A673 (cell line): ENCODE data around the gene AQP6. TPM values are rescaled to one million over a fixed set of nuclear protein-coding genes. Genes with fewer than 3 reads are reported as not detected.

Experiments
- BruUV-seq: library from RNA; stranded (reverse); fragments of 400-500 nt; replicated peaks from 2 replicates; lab custom pipeline; 2021; lab: Mats Ljungman, UMichigan
- CTCF ChIA-PET: fragments of 300-600 bp; sonication (Branson Sonifier 250); formaldehyde crosslinking; loops from one replicate; lab custom pipeline; 2022; ENCODE audit warnings: antibody characterized with exemption; lab: Charles Lee
- POLR2A ChIA-PET: fragments of 300-600 bp; sonication (Branson Sonifier 250); formaldehyde crosslinking; loops from one replicate; lab custom pipeline; 2022; ENCODE audit warnings: antibody characterized with exemption; ENCODE audit not compliant: low non-redundant PET; lab: Charles Lee
- DNase-seq: peaks from one replicate; pipeline ENCODE4 v3.0.0-alpha.2; 2015; ENCODE audit warnings: low spot score
- H3K27ac ChIP-seq: fragments of 200-600 bp; sonication (generic); 2 replicates; pipeline ENCODE4 v1.5.1; 2016; ENCODE audit warnings: mixed run types, low read depth, mild to moderate bottlenecking, mixed read lengths, antibody characterized with exemption, low read length; ENCODE audit not compliant: poor library complexity, severe bottlenecking
- H3K27me3 ChIP-seq: fragments of 200-600 bp; sonication (generic); replicated peaks from 2 replicates; pipeline ENCODE4 v1.6.1; 2017; ENCODE audit warnings: mixed run types, low read depth, mild to moderate bottlenecking, mixed read lengths, antibody characterized with exemption, low read length; ENCODE audit not compliant: insufficient read depth, poor library complexity
- H3K36me3 ChIP-seq: fragments of 200-600 bp; sonication (generic); 2 replicates; pipeline ENCODE4 v1.6.1; 2016; ENCODE audit warnings: mixed run types, mild to moderate bottlenecking, mixed read lengths, antibody characterized with exemption, low read length; ENCODE audit not compliant: insufficient read depth, poor library complexity, severe bottlenecking
- H3K4me1 ChIP-seq: fragments of 200-600 bp; sonication (generic); 2 replicates; pipeline ENCODE4 v1.6.1; 2017; ENCODE audit warnings: mixed run types, mild to moderate bottlenecking, mixed read lengths, antibody characterized with exemption, low read length; ENCODE audit not compliant: insufficient read depth, poor library complexity, severe bottlenecking
- H3K4me3 ChIP-seq: fragments of 200-600 bp; sonication (generic); 2 replicates; pipeline ENCODE4 v1.5.1; 2016; ENCODE audit warnings: low read depth, mixed run types, mild to moderate bottlenecking, mixed read lengths, low read length; ENCODE audit not compliant: poor library complexity, severe bottlenecking
- H3K9me3 ChIP-seq: fragments of 200-600 bp; sonication (generic); 2 replicates; pipeline ENCODE4 v1.6.1; 2016; ENCODE audit warnings: mixed run types, low read depth, mild to moderate bottlenecking, mixed read lengths, antibody characterized with exemption, low read length; ENCODE audit not compliant: poor library complexity, severe bottlenecking
- CTCF ChIP-seq: fragments of 300-800, 200-600 bp; sonication (generic); conservative IDR thresholded peaks from 2 replicates; pipeline ENCODE4 v1.5.1; 2017; ENCODE audit warnings: low read depth, mild to moderate bottlenecking, antibody characterized with exemption, low read length, moderate library complexity, mixed read lengths
- EZH2 ChIP-seq: fragments of 200-600 bp; sonication (generic); IDR thresholded peaks from 2 replicates; pipeline ENCODE4 v1.6.1; 2017; ENCODE audit warnings: borderline replicate concordance, low read depth, mild to moderate bottlenecking, mixed read lengths, antibody characterized with exemption, low read length; ENCODE audit not compliant: poor library complexity, severe bottlenecking
- intact Hi-C: fragments of 100-400 bp; cut with micrococcal nuclease; formaldehyde crosslinking; loops from one replicate; pipeline ENCODE4 v1.10.0; 2022; ENCODE audit not compliant: unreplicated experiment
- total RNA-seq: library from RNA; stranded (reverse); gene quantifications from 2 replicates; pipeline ENCODE4 v1.2.3, GENCODE V29; 2021

AQP6 gene
- total RNA-seq, 1 experiment from 2014 or later: not detected

GRCh38 chr12:49932533-49933130, 40.1 kb upstream of the AQP6 start:
- DNase-seq: no peak
- ChIA-PET POLR2A (interaction anchor here (0.6 kb wide), 1 partner anchor 25 kb away, joined by 12 read pairs; no protein-coding TSS in a partner anchor), CTCF (interaction anchor here (0.8 kb wide), 1 partner anchor 13 kb away, joined by 3 read pairs; no protein-coding TSS in a partner anchor)
- no TSS peak for BruUV-seq
- no peaks in the 10 kb centered on the region for H3K27me3 ChIP-seq
- TF ChIP-seq EZH2 (no peak), CTCF (no peak)
- no peaks in the 10 kb centered on the region for H3K36me3 ChIP-seq
- H3K4me3 ChIP-seq: no peak overlapping the region
- intact Hi-C loops: no loop called here
- no peaks in the 10 kb centered on the region for H3K4me1 ChIP-seq
- no peak overlapping the region for H3K27ac ChIP-seq
- no peaks in the 10 kb centered on the region for H3K9me3 ChIP-seq

- DNase-seq: no peak
- Histone ChIP-seq H3K27ac (no peak overlapping the region), H3K4me1 (no peaks in the 10 kb centered on the region), H3K27me3 (no peaks in the 10 kb centered on the region), H3K9me3 (no peaks in the 10 kb centered on the region), H3K36me3 (no peaks in the 10 kb centered on the region), H3K4me3 (no peak overlapping the region)
- BruUV-seq: no TSS peak
- TF ChIP-seq CTCF: no peak
- TF ChIP-seq EZH2: no peak
- ChIA-PET POLR2A (no interaction called here), CTCF (interaction anchor here (0.7 kb wide), 1 partner anchor 61 kb away, joined by 9 read pairs; no protein-coding TSS in a partner anchor)
- intact Hi-C loops: no loop called here
These were observed 39.0 kb upstream of the AQP6 start for GRCh38 chr12:49933796-49934195.

GRCh38 chr12:49934505-49934904, 38.2 kb upstream of the AQP6 start:
- intact Hi-C loops: no loop called here
- no TSS peak for BruUV-seq
- H3K27ac ChIP-seq: no peak overlapping the region
- no peak for TF ChIP-seq EZH2
- no peak for TF ChIP-seq CTCF
- H3K4me3 ChIP-seq: no peak overlapping the region
- no peaks in the 10 kb centered on the region for H3K36me3 ChIP-seq
- ChIA-PET CTCF (no interaction called here), POLR2A (no interaction called here)
- DNase-seq: no peak
- no peaks in the 10 kb centered on the region for H3K27me3 ChIP-seq
- no peaks in the 10 kb centered on the region for H3K4me1 ChIP-seq
- H3K9me3 ChIP-seq: no peaks in the 10 kb centered on the region
